VCaP (cell line): ENCODE results near the gene TENM3.
"Not testable (repeated sequence)": the region's sequence is repeated elsewhere in the genome, so short reads cannot be mapped to it uniquely, and the experiment has no call there.

Source experiments
- H3K27ac ChIP-seq: fragments of 450-650 bp; 2 replicates; pipeline ENCODE4 v1.5.1; 2017
- TF ChIP-seq, protein P1 (sequence below): fragments of 450-650 bp; conservative IDR thresholded peaks from 2 replicates; pipeline ENCODE4 v1.5.1; 2017; ENCODE audit warnings: mild to moderate bottlenecking, moderate library complexity

TENM3 gene

DNA sequence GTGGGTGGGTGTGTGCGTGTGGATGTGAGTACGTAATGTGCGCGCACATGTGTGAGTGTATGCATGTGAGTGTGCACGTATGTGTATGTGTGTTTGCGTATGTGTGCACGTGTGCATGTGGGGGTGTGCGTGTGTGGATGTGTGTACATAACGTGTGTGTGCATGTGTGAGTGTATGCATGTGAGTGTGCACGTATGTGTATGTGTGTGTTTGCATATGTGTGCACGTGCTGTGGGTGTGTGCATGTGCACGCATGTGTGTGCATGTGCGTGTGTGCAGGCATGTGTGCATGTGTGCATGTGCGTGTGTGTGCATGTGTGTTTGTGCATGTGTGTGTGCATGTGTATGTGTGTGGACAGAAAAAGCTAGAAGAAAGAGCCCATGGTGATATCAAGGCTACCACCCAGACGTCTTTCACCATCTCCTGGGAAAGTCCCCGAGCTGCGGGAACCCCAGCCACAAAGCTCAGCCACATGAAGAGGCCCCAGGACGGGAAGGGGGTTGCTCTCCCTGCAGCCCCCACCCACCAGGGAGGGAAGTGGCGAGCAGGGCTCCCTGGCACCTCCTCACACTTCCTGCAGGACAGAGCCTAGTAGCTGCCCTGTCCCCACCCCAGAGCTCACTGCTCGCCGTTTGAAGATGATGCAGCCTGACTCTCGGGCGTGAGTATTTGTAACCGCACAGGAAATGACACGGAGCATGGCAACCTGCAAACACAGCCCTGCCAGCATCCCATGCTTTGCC is 565.6 kb downstream of the TENM3 start:
- no peak overlapping the region for H3K27ac ChIP-seq
- TF ChIP-seq, protein P1, sequence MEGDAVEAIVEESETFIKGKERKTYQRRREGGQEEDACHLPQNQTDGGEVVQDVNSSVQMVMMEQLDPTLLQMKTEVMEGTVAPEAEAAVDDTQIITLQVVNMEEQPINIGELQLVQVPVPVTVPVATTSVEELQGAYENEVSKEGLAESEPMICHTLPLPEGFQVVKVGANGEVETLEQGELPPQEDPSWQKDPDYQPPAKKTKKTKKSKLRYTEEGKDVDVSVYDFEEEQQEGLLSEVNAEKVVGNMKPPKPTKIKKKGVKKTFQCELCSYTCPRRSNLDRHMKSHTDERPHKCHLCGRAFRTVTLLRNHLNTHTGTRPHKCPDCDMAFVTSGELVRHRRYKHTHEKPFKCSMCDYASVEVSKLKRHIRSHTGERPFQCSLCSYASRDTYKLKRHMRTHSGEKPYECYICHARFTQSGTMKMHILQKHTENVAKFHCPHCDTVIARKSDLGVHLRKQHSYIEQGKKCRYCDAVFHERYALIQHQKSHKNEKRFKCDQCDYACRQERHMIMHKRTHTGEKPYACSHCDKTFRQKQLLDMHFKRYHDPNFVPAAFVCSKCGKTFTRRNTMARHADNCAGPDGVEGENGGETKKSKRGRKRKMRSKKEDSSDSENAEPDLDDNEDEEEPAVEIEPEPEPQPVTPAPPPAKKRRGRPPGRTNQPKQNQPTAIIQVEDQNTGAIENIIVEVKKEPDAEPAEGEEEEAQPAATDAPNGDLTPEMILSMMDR = no peak

DNA sequence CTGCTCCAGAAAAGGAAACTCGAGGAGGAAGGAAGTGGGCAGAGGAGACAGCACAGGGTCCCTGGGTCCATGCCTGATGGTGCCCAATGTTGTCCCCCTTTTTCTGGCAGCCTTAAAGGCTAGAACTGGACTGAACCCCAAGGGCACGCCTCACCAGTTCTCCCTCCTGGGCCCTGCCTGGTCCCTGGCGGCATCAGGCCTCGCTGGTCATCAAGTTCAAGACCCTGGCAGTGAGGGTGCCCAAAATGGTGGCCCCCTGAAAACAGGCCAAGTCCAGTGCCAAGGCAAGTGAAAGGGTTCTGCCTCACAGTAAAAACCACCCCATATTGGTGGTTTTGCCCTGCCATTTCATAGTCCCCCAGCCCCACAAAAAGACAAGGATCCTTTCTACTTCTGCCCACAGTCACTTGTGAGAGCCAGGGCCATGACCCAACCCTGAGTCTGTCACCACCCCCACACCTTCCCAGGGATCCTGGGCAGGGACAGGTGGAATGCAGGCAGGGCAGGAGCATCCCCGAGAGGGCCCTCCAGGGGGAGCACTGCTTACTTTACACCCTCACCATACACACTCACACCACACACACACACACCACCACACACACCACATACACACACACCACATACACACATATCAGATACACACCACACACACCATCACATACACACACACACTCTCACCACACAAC is 566.4 kb downstream of the TENM3 start:
- TF ChIP-seq, protein P1 = peak; percentile 37; the same call in 1 of the 2 replicates
- H3K27ac ChIP-seq = no peak overlapping the region

DNA sequence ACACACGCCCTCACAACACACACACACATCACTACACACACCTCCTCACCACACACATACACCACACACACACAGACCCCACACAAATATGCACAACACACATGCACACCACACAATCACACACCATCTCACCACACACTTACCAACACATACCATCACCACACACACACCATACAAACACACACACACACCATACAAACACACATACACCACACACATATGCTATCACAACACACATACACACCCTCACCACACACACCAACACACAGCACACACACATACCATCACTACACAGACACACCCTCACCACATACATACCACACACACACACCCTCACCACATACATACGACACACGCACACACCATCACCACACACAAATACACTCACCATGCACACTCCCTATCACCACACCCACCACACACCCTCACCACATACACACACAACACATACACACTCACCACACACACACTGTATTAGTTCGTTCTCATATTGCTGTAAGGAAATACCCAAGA is 567.0 kb downstream of the TENM3 start:
- TF ChIP-seq, protein P1 = no peak
- H3K27ac ChIP-seq = no peak overlapping the region

DNA sequence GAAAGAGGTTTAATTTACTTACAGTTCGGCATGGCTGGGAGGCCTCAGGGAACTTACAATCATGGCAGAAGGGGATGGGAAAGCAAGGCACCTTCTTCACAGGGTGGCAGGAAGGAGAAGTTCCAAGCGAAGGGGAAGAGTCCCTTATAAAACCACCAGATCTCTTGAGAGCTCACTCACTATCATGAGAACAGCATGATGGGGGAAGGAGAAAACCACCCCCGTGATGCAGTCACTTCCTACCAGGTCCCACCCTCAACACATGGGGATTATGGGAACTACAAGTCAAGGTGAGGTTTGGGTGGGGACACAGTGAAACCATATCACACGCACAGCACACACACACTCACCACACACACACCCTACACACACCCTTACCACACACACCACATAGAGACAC is 569.7 kb downstream of the TENM3 start:
- H3K27ac ChIP-seq = no peak overlapping the region
- TF ChIP-seq, protein P1 = no peak

DNA sequence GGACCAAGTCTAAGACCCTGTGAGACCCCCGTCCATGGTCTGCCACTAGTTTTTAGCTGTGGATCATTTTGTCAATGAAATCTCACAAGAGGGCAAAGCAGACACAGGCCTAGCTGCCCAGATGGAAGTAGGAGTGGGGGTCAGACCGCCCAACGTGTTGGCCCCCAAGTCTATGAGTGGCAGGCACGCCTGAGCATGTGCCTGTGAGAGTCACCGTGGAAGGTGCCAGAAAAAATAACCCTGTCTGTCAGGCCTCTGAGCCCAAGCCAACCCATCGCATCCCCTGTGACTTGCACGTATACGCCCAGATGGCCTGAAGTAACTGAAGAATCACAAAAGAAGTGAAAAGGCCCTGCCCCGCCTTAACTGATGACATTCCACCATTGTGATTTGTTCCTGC is 570.9 kb downstream of the TENM3 start:
- not testable (repeated sequence) for H3K27ac ChIP-seq

DNA sequence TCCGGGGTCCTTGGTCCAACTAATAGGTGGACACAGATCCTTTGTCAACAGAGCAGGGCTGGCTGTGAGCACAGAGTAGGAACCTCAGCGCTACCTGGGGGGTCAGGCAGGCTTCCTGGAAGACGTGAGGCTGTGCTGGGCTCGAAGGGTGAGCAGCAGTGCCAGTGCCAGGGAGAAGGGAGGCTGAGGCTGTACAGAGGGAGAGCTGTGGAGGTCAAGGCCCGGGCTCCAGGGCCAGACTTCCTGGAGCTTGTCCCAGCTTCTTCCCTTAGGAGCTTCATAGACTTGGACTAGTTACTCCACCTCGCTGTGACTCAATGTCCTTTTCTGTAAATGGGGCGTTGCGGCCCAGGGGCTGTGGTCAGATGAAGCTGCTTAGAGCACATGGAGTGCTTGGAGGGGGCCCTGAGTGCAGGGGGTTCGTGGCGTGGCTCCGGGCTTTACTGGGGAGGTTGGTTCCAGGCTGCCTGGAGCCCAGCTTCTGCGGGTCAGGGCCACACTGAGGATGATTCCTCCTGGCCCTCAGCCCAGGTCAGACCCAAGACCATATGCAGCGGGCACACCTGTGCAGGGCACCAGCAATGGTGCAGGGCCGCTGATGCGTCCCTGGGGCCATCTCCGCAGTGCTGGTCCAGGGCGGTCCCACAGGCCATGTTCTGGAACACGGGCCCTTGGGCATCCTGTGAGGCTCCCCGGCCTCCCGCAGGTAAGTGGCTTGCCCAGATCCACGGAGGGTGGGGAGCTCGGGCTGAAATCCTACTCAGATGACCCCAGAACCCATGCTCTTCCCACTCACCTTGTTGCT is 575.9 kb downstream of the TENM3 start:
- TF ChIP-seq, protein P1 = no peak
- H3K27ac ChIP-seq = no peak overlapping the region

DNA sequence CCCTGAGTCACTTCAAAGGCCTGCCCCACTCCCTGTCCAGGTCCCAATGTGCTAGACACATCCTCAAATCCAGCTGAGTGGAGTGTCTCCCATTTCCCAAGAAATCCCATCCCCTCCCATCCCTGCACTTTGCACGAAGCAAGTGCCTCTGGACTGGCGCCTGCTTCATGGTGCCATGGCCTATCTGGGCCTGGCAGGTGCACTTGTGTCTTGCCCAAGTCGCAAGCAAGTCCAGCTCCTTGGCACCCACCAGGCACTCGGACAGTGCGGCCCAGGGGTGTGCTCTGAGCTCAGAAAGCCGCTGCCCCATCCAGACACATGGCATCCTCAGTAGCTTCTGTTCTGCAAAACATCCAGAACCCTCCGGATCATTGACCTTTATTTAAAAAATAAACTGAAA is 576.5 kb downstream of the TENM3 start:
- no peak overlapping the region for H3K27ac ChIP-seq
- TF ChIP-seq, protein P1 = no peak
